GM13977 (cell line): Measurements from ENCODE around the gene WBP2NL.

ENCODE experiments used
- DNase-seq: peaks from one replicate; pipeline ENCODE4 v3.0.0; 2012; ENCODE audit warnings: low spot score
- in situ Hi-C: fragments of 300-500 bp; cut with MboI; formaldehyde crosslinking; loops from one replicate; pipeline ENCODE4 v1.12.0; 2022; ENCODE audit warnings: low sequenced_read_pairs, low pct_unique_long_range_greater_than_20kb, mixed read lengths, inconsistent platforms; ENCODE audit not compliant: unreplicated experiment
- TF ChIP-seq, protein P1 (sequence below): IDR thresholded peaks from 2 replicates; pipeline ENCODE4 v1.5.1; 2012; ENCODE audit warnings: mild to moderate bottlenecking, control low read depth; ENCODE audit not compliant: insufficient read depth; ENCODE audit errors: extremely low read depth, missing control alignments

The WBP2NL gene

DNA sequence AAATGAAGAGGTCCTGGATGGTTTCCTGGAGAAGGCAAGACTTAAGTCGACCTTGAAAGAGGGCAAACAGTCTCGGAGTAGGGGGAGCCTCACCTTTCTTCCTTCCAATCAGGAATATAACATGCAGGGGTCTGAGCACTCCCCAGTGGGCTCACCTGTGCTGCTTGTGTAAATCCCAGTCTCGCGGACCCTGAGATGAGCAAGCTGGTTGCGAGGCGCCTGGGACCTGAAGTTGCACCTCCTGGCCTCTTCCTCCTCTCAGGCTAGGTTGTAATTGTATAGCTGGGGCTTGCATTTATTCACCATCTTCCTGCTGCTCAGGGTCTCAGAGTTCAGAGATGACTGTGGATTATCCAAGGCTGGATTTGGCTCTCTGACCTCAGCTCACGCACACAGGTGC is 7.5 kb upstream of the WBP2NL start:
- TF ChIP-seq, protein P1, sequence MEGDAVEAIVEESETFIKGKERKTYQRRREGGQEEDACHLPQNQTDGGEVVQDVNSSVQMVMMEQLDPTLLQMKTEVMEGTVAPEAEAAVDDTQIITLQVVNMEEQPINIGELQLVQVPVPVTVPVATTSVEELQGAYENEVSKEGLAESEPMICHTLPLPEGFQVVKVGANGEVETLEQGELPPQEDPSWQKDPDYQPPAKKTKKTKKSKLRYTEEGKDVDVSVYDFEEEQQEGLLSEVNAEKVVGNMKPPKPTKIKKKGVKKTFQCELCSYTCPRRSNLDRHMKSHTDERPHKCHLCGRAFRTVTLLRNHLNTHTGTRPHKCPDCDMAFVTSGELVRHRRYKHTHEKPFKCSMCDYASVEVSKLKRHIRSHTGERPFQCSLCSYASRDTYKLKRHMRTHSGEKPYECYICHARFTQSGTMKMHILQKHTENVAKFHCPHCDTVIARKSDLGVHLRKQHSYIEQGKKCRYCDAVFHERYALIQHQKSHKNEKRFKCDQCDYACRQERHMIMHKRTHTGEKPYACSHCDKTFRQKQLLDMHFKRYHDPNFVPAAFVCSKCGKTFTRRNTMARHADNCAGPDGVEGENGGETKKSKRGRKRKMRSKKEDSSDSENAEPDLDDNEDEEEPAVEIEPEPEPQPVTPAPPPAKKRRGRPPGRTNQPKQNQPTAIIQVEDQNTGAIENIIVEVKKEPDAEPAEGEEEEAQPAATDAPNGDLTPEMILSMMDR: no peak
- in situ Hi-C loops: no loop called here
- DNase-seq: no peak

DNA sequence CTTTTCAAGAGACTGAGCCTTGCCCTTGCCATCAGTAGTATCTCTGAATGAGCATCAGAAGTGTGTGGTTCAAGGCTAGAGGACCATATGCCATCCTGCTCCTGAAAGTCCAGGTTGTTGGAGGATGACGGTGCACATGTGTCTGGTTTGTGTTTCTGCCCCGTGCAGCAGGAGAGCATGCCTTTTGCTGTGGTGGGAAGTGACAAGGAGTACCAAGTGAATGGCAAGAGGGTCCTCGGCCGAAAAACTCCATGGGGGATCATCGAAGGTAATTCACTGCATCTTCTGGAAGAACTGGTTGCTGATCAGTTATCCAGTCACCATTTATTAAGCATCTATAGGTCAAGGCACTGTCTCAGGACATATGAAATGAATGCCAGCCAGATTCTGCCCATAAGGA is 6.1 kb upstream of the WBP2NL start:
- DNase-seq: no peak
- in situ Hi-C loops: no loop called here
- TF ChIP-seq, protein P1: no peak

DNA sequence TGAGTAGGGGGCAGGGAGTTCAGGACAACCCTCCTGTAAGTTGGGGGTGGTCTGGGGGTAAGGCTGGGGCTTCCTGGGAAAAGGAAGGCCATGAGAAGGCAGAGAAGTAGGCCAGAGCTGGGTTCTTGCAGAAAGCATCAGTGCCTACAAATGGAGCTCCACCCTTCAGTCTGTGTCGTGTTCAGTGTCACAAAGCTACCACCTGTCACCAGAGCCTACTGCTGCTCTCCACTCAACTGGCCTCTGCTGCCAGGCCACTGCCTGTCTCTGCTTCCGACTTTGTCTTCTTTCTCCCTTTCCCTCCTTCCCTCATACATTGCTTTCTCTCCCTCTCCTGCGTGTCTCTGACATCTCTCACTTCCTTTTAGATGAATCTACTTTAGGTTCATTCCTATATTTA is 3.4 kb upstream of the WBP2NL start:
- in situ Hi-C loops: no loop called here
- no peak for DNase-seq
- TF ChIP-seq, protein P1: no peak

- in situ Hi-C loops: no loop called here
- TF ChIP-seq, protein P1: no peak
- no peak for DNase-seq
Observed at GRCh38 chr22:41996826-41997225, 1.8 kb upstream of the WBP2NL start.

DNA sequence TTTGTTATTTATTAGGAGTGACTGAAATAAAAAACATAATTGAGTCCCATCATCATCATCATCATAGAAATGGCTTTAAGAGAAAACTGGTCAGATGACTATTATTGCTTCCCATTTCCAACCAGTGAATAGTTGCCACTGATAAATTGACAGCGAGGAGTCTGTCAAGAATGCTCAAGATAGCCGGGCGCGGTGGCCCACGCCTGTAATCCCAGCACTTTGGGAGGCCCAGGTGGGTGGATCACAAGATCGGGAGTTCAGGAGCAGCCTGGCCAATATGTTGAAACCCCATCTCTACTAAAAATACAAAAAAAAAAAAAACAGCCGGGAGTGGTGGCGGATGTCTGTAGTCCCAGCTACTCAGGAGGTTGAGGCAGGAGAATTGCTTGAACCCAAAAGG is 1.9 kb downstream of the WBP2NL start:
- TF ChIP-seq, protein P1: no peak
- DNase-seq: no peak

DNA sequence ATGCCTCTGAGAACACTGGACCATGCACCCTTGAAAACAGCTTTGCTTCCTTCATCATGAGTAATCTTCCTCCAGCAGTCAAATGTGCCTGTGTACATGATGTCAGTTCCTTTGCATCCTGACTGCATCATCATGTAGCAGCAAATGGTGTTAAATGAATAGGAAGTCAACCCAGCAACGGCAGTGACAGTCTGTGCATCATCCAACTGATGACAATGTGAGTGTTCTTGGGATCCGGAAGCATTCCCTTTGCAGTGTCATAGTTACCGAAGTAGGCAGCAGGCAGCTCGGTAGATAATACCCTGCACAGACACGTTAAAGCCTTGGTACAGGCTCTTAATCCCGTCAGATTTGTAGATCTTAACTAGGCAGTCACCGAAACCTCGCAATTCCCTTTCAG is 2.5 kb downstream of the WBP2NL start:
- no peak for DNase-seq
- TF ChIP-seq, protein P1: no peak
- in situ Hi-C loops: no loop called here

More for the DNA sequence above, 1.9 kb downstream of the WBP2NL start:
- in situ Hi-C loops: no loop called here

GRCh38 chr22:42001706-42002105 is 3.1 kb downstream of the WBP2NL start:
- TF ChIP-seq, protein P1: no peak
- in situ Hi-C loops: no loop called here
- DNase-seq: no peak
